Measurements from ENCODE around the gene METRNL. TPM values are rescaled to one million over a fixed set of nuclear protein-coding genes. Genes with fewer than 3 reads are reported as not detected.
"Not testable (repeated sequence)": the region's sequence is repeated elsewhere in the genome, so short reads cannot be mapped to it uniquely, and the experiment has no call there.

The METRNL gene
- total RNA-seq, 1 donor from 2014 or later: 4.7 TPM

DNA sequence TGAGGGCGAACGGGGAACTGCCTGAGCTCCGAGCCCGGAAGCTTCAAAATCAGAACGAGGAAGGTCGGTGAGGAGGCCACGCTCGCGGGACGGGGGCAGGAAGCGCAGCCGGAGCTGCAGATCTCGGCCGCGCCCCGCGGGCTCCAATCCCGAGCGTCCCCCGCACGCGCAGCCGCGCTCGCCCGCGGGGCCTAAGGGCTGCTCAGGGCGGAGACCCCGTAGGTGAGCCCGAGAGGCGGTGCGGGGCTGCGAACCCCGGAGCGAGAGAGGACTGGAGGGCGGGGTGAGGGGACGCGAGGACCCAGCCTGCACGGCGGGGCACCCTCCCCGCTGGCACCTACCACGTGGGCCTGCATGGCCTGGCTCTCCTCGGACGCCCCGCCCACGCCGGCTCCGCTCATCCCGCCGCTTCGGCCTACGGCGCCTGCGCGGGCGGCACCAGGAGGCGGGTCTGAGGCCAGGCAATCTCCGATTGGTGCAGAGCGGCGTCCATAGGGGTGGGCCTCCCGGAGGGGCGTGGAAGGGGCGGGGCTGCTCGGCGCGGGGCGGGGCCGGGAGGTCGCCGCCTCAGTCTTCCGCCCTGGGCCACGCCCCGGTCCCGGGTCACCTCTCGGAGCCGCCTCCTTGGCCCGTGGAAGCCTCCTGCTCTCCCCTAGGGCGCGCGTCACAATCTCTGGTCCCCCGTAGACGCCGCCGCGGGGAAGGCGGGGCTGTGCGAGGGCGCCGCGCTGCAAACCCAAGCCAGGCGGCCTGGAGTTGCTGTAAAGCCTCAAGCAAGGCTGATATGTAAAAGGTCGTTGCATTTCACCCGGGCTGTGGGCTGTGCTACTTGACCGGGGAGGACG, 27.8 kb upstream of the METRNL start:
- DNase-seq (ENCODE audit: low spot score): peak; percentile 99
- peak; percentile 93 for ATAC-seq

DNA sequence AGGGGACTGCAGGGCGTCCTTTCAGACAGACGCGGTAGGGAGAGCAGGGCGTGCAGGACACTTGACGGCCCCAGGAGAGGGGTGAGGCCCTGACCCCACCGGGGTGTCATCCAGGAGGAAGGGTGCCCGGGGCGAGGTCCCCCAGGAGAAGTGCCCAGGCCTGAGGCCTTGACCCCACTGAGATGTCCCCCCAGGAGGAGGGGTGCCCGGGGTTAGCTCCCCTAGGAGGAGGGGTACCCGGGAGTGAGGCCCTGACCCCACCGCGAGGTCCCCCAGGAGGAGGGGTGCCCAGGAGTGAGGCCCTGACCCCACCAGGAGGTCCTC, 27.2 kb upstream of the METRNL start:
- ATAC-seq (no peak), DNase-seq (ENCODE audit: low spot score) (no peak)

DNA sequence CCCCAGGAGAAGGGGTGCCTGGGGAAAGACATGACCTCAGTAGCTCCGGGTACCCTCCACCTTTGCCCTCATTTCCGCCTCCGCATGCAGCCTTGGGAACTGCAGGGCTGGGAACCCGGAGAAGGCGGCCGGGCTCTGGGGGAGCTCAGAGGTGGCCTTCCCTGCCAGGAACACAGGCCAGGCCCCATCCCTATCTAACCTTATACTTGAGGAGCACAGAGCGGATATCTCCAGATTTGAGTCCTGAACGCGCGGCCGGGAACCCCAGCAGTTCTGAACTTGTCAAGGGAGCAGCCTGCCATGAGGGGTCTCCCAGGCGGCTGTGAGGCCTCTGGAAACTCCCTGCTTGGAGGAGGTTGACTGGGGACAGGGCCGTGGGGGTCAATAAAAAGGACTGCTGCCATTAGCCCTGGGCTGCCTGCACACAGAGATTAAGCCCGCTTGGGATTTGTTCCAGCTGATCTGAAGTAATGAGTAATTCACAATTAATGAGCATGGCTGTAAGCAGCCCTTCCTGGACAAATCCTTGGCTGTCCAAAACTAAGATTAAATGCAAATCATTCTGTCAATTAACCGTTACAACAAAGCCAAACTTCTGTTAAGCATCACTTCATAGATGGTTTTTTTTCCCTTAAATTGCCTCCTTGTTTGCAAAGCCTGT, 26.3 kb upstream of the METRNL start:
- no peak for ATAC-seq
- DNase-seq (ENCODE audit: low spot score): peak; percentile 55

DNA sequence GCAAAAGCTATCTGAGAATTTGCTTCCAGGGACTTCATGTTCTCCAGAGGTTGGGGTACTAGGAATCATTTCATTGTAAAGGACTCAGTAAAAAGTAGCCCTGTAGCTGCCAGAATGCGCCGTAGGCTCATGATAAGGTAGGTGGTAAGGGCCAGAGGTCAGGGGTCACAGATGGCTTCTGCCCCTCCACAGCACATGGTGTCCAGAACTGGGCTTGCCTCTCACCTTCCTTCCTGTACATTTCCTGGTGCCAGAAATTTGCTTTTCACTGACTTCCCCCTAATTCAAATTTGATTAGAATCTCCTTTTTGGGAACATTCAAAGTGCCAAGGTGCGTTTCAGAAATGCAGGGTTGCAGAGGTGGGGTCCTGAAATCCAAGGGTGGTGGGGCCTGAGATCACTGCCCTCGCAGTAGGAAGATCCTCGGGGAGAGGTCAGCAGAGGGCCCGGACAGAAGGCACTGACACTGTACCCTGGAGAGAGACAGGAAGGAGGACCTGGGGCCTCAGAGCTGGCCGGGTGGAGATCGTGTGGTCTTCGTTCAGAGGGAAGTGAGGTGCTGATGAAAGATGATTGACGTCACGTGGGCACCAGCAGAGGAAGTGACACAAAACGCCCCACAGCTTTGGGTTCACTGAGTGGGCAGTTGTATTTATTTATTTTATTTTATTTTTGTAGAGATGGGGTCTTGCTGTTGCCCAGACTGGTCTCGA, 25.5 kb upstream of the METRNL start:
- ATAC-seq (no peak), DNase-seq (ENCODE audit: low spot score) (peak; percentile 54)

DNA sequence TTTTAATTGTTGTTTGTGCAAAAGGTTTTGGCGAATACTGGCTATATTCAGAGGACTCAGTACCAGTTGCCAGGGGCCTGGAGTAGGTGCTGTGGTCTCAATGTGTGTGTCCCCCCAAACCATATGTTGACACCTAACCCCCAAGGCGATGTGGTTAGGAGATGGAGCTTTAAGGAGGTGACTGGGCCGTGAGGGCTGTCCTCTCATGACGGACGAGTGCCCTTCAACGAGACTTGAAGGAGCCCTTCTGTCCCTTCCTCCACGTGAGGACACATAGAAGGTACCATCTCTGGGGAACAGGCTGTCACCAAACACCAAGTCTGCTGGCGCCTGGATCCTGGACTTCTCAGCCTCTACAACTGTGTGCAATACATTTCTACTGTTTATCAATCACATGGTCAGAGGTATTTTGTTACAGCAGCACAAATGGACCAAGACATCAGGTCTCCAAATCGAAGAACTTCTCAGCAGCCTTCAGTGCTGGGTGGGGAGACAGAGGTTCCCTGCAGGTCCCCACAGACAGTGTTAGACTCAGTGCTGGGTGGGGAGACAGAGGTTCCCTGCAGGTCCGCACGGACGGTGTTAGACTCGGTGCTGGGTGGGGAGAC, 24.8 kb upstream of the METRNL start:
- DNase-seq (ENCODE audit: low spot score) (peak; percentile 39), ATAC-seq (no peak)

DNA sequence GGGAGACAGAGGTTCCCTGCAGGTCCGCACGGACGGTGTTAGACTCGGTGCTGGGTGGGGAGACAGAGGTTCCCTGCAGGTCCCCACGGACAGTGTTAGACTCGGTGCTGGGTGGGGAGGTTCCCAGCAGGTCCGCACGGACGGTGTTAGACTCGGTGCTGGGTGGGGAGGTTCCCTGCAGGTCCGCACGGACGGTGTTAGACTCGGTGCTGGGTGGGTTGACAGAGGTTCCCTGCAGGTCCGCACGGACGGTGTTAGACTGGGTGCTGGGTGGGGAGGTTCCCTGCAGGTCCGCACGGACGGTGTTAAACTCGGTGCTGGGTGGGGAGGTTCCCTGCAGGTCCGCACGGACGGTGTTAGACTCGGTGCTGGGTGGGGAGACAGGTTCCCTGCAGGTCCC, 24.2 kb upstream of the METRNL start:
- DNase-seq (ENCODE audit: low spot score): peak; percentile 34
- not testable (repeated sequence) for ATAC-seq

DNA sequence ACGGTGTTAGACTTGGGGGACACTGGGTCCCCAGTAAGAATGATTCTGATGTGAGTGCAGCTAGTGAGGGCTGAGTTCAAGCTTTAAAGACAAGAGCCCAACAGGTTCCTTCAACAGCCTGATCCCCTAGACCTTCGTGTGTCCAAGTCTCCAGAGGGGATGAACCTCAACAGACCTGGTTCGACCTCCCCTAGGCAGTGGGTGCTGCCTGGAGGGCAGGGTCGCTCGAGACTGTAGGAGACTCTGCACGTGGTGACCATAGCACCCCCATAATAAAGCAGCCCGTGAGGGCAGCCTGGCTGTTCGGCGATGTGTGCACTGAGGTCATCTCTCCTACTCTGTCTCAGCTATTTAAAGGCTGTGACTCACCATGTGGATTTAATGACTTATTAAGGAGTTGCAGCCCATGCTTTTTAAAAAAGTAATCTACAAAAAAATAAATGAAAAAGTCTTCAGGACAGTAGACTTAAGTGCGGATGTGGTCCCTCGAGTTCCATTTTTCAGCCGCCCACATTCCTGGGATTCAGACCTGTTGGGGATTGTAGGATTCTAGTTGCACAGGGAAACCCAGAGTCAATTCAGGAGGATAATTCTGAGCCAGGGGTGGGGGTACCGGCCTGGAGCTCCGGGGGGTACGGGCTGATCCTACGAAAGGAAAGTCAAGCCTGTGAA, 23.4 kb upstream of the METRNL start:
- ATAC-seq: no peak
- DNase-seq (ENCODE audit: low spot score): peak; percentile 33

DNA sequence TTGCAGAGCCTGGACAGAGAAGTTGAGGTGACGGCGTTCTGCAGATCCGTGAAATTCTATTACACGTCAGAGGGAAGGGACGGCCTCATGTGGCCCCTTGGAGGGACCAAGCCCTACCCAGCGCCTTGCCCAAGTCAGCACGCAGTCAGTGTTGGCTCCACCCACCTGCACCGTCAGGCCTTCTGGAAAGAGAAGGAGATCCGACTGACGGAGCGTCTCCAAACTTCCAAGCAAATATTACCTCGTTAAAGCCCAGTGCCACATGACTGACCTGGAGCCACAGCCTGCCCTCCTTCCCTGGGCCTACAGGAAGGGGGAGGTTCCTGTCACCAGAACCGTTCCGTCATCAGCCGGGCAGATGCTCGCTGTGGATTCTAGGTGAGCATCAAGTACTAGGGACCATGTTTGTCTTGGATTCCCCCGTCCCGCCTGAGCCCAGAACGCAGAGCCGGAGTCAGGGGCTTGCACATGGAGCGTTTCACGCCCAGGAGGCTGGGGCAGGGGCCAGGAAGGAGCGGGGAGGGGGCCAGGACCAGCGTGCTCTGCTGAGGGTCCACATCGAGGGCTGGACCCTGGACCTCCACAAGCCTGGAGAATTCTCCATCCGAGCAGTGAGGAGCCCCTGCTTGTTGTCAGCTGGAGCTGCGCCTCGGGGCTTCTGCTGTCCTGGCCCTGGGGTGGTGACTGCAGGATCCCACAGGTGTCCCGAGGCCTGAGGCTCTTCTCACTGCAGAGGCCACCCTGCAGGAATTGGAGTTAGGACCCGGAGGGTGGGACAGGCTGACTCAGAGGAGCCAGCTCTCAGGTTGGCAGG, 22.6 kb upstream of the METRNL start:
- no peak for ATAC-seq
- peak; percentile 47 for DNase-seq (ENCODE audit: low spot score)

DNA sequence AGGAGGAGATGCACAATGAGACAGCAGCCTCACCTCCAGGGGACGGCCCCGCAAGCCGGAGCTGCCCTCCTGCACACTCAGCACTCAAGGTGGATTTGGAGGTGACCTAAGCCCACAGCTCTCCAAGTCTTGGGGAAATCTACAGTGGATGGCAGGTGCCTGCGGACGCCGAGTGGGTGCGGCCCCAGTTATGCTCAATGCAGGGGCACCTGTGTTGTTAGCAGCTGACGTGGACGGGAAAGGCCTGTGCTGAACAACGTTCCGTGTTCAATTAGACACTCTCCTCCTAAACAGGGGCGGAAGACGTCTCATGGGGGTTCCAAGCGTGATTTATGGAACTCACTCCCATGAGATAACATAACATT, 22.0 kb upstream of the METRNL start:
- ATAC-seq (no peak), DNase-seq (ENCODE audit: low spot score) (peak; percentile 41)

DNA sequence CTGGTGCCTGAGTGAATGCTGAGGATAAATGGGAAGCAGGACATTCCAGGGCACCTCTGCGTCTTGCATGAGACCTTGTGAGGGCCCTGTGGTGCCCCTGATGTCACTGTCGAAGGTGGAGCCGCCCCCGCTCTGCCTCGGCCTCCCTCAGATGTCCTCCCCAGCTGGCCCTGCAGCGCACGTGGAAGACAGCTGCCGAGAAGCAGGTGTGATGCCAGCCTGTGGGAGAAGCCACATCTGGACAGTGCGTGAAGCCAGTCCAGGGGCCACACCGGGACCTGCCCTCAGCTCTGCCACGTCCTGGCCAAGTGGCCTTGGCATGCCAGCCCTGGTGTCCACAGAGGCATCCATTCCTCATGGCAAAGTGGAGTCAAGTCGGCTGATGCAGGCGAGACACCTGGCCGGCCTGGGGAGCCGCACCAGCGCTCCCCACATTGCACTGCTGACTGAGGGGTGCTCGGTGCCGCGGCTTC, 21.6 kb upstream of the METRNL start:
- no peak for ATAC-seq
- no peak for DNase-seq (ENCODE audit: low spot score)

DNA sequence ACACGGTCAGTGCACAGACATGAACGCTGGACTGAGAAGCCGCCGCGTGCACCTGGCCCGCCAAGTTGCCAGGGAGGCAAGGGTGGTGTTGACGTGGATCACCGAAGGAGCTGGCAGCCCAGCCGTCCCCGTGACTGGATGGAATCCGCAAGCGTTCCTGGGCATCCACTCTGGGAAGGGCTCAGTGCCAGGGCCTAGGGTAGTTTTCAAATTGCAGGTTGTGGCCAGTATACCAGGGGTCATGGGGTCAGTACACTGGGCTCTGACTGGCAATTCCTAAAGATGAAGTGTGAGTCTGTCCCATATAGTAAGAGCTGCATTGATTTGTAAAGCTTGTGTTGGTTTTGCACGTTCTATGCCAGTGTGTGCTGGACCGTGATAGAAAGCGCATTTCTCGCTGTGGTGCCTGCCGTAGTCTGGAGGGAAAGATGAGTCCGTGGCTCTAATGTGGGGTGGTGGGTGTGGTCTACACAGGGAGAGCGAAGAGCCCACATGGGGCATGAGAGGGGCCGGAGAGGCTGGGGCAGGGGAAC, 21.1 kb upstream of the METRNL start:
- peak; percentile 47 for DNase-seq (ENCODE audit: low spot score)

DNA sequence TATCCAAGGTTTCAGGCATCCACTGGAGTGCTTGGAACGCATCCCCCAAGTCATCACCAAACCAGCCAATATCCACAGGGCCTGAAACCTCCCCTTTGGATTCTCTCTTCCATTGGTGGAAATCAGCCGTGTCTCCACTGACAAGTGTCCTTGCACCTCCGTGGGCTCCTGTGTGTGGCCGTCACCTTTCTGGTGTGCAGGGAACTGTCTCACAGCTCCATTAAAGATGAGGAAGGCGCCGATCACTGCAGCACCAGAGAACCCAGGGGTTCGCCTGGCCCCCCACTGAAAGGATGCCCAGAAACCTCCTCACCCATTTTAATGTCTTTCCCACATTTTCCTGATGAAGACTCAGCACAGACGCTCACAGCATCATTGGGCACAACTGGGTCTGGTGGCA, 17.8 kb upstream of the METRNL start:
- DNase-seq (ENCODE audit: low spot score) (no peak), ATAC-seq (no peak)

More for the DNA sequence above, 21.1 kb upstream of the METRNL start:
- no peak for ATAC-seq

DNA sequence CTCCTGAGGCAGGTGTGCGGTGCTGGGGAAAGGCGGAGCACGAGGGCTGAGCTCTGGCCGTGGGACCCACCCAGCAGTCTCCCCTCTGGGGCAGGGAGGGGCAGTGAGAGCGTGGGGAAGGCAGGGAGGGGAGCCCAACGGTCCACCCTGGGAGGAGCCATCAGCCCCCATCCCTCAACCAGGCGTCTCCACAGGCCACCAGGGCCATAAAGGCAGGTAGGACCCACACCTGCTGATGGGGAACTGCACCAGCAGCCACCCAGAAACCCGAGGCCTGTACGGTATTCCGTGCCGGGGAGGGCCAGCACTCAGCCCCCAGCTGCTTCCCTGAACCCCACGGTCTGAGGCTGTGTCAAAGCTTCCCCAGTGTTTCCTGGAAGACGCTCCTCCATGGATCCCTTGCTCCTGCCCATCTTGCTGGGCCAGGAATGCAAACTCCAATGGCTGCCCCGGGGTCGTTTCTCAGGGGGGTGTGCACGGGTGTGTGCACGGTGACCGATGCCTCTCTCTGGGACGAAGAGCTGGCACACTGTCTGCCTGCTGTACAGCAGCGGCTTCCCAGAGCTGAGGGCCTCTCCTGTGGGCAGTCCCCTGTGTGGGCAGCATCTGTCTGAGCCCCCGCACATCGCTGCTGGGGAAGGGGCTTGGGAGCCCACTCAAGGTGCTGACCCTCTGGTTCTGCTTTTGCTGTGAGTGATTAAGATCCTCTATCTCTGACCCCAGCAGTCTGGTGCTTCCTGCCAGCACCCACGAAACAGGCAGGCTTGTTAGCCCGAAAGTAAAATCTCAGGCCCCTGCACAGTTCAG, 17.2 kb upstream of the METRNL start:
- DNase-seq (ENCODE audit: low spot score): peak; percentile 43
- ATAC-seq: no peak

DNA sequence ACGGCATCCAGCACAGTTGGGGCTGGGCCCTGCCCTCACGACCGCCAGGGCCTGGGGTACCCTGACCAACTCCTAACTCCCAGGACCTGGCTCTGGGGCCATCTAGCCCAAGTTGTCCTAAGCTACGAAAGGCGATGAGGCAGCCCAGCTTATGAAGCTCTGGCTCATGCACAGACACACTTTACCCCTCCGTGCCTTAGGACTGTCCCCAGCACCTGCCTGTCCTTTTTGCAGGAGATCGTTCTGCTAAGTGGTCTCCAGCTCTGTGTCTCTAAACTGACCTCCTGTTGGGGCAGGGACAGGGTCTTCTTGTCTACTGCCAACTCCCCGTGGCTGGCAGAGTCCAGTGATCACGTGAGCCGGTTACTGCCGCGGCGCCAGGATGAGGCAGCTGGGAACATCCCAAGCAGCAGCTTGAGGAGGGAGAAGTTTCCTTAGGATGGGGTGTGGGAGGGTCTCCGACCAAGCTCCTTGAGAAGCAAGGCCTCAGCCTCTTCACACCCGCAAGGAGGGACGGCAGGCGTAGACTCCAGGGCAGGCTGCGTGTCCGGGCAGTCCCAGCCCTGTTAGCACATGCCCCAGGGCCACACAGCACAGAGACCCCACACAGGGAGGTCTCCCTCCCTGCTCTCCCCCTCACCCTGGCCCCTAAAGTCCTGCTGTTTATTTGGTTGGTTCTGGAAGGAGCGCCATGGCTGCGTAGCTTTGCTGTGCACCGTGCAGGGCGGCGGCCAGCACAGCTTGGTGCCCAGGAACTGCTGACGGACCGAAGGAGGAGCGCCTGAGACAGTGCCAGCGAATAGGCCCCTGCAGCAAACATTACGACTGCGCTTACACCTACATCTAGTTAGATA, 16.4 kb upstream of the METRNL start:
- DNase-seq (ENCODE audit: low spot score) (peak; percentile 39), ATAC-seq (no peak)

DNA sequence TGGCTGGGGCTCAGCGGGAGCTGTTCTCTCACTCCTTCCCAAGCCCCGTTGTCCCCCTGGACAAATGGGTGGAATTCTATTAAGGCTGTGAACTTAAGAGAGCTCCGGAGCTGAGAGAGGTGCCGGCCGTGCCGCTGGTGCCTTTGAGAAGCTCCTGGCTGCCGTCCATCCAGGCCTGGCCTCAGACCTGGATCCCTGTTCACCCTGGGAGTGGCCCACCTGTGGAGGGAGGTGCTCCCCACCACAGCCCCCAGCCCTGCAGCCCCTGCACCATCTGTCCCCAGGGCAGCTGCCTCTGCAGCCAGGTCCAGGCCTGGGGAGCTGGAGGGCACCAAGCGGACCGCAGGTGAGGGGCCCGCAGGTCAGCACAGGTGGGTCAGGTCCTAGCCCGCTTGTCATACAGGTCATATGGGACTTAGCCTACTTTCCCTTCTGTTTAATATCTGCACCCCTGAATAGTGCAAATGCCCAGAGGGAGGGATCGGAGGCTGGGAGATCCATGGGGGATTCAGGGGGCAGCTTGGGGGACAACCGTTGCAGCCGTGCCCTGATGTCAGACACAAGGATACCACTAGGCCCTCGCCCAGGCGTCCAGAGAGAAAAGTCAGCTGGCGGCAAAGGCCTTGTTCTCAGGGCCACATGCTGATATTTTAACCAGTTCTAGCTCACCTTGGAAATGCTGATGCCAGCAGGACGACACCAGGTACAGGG, 15.2 kb upstream of the METRNL start:
- ATAC-seq (no peak), DNase-seq (ENCODE audit: low spot score) (peak; percentile 45)

DNA sequence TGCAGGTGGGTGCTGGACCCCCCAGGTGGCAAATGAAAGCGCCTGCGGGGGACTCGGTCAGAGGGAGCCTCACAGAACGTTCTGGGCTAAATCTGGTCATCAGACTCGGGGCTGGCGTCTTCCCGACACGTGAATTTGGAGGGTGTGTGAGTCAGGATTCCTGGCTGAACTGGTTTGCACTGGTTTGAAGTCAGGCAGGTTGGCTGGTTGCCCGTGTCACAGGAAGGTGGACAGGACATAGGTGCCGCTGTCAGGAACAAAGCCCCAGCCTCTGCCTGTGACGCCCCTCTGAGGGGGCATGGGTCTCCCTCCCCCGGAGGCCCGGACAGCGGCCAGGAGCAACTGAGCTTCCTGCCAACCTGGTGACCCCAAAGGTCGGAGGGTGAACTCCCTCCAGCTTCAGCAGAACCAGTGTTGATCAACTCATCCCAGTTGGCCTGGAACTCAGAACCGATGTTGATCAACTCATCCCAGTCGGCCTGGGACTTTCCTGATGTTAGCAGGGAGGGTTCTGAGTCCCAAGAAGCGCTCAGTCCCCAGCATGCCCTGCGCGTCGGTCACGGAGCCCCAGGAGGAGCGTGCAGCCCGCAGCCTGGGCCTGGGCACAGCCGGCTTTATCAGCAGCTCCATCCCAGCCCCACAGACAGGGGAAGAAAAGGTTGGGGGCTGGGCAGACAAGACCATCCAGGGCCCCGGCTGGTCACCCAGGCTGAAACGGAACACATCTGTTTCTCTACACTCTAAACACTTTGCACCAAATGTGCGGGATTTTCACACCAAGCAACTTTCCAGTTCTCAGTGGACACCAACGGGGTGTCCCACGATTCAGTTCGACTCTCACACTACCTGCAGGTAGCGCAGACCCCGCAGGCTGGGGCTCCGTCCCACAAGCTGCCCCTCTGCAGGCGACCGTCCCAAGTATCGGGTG, 14.4 kb upstream of the METRNL start:
- DNase-seq (ENCODE audit: low spot score): peak; percentile 59
- ATAC-seq: peak; percentile 63
